ENCODE measurements around the gene TRIM7. TPM values are rescaled to one million over a fixed set of nuclear protein-coding genes. Genes with fewer than 3 reads are reported as not detected.

Gene TRIM7
- total RNA-seq, 1 donor from 2014 or later = 0.93 TPM

- no peak overlapping the region for H3K27ac Mint-ChIP-seq (ENCODE audit: unreplicated experiment)
- no peak for DNase-seq
- H3K36me3 Mint-ChIP-seq (ENCODE audit: unreplicated experiment) = peaks cover 4% of the 10 kb centered on the region
- peaks cover 30% of the 10 kb centered on the region for H3K27me3 Mint-ChIP-seq (ENCODE audit: unreplicated experiment)
- no peak overlapping the region for H3K4me3 Mint-ChIP-seq (ENCODE audit: unreplicated experiment)
- TF ChIP-seq, protein P1, sequence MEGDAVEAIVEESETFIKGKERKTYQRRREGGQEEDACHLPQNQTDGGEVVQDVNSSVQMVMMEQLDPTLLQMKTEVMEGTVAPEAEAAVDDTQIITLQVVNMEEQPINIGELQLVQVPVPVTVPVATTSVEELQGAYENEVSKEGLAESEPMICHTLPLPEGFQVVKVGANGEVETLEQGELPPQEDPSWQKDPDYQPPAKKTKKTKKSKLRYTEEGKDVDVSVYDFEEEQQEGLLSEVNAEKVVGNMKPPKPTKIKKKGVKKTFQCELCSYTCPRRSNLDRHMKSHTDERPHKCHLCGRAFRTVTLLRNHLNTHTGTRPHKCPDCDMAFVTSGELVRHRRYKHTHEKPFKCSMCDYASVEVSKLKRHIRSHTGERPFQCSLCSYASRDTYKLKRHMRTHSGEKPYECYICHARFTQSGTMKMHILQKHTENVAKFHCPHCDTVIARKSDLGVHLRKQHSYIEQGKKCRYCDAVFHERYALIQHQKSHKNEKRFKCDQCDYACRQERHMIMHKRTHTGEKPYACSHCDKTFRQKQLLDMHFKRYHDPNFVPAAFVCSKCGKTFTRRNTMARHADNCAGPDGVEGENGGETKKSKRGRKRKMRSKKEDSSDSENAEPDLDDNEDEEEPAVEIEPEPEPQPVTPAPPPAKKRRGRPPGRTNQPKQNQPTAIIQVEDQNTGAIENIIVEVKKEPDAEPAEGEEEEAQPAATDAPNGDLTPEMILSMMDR (IDR thresholded peaks at IDR 0.05; ENCODE audit: partially characterized antibody, unreplicated experiment) = no peak
- peaks cover 3% of the 10 kb centered on the region for H3K4me1 Mint-ChIP-seq (ENCODE audit: low read depth, unreplicated experiment)
- H3K9me3 Mint-ChIP-seq (ENCODE audit: unreplicated experiment) = peaks cover 26% of the 10 kb centered on the region
Observed at GRCh38 chr5:181193656-181194055, 11.3 kb downstream of the TRIM7 start.

DNA sequence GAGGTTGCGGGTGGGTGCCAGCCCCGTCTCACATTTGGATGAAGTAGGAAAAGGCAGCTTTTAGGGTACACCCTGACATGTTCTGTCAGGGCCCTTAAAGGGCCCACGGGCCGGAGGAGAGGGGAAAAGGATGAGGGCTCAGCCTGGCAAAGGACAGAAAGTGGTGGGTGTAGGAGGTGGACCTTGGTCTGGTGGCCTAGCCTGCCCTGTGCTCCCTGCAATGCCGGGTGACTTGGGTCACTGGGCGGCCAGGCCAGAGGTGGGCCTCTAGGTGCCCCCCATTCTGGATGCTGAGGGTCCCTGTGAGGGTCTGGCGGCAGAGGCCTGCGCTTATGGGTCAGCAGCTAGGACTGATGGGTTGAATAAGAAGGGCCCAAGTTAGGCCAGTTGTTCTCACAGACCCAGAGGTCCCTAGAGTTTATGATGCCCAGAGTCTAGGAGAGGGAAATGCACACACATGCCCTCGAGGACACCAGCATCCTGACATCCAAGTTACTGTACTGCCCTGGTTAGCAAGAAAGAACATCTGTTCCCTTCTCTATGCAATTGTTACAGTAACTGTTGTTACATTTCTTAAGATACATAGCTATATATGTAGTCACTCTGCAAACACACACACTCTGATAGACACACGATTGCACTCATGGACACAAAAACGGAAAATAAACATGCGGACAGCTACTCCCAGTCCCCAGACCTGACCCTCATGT is 12.5 kb downstream of the TRIM7 start:
- Mint-ChIP-seq H3K4me1 (ENCODE audit: low read depth, unreplicated experiment) (peaks cover 6% of the 10 kb centered on the region), H3K27ac (ENCODE audit: unreplicated experiment) (peak overlapping the region; percentile 76), H3K27me3 (ENCODE audit: unreplicated experiment) (peaks cover 39% of the 10 kb centered on the region), H3K4me3 (ENCODE audit: unreplicated experiment) (peak overlapping the region; percentile 89), H3K36me3 (ENCODE audit: unreplicated experiment) (peaks cover 8% of the 10 kb centered on the region), H3K9me3 (ENCODE audit: unreplicated experiment) (peaks cover 38% of the 10 kb centered on the region)
- TF ChIP-seq, protein P1 (IDR thresholded peaks at IDR 0.05; ENCODE audit: partially characterized antibody, unreplicated experiment) = no peak
- DNase-seq = no peak

DNA sequence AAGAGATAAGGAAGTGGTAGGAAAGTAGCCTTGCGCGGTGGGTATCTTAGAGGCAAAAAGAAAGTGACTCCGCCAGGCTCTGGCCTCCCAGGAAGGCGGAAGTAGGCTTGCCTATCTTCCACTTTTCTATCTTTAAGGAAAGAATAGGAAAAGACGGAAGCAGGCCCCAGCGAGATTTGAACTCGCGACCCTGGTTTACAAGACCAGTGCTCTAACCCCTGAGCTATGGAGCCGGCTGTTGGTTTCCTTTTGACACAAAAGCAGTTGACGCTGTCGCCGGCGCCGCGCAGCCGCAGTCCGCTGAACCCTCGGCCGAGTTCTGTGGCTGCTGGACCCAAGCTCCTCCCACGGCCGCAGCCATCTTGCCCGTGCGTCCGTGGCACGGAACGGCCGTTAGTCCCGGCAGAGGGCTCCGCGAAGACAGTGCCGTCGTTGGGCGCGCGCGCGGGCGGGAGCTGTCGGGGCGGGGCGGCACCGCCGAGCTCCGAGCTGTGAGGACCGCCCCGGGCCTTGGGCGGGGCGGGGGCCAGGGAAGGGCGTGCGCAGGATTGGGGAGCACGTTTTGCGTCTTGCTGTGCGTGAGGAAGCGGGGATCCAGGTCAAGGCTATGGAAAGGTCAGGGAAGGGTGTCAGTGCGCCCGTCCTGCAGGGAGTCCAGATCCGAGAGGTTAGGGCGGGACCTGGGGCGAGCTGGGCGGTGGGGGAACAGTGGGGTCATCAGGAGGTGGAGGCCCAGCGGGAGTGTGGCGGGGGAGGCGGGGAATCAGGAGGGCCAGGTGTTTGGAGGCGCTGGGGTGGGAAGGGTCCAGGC is 13.3 kb downstream of the TRIM7 start:
- H3K9me3 Mint-ChIP-seq (ENCODE audit: unreplicated experiment) = peaks cover 44% of the 10 kb centered on the region
- peaks cover 6% of the 10 kb centered on the region for H3K4me1 Mint-ChIP-seq (ENCODE audit: low read depth, unreplicated experiment)
- peak; percentile 93 for DNase-seq
- peak overlapping the region; percentile 76 for H3K27ac Mint-ChIP-seq (ENCODE audit: unreplicated experiment)
- peaks cover 45% of the 10 kb centered on the region for H3K27me3 Mint-ChIP-seq (ENCODE audit: unreplicated experiment)
- TF ChIP-seq, protein P1 (IDR thresholded peaks at IDR 0.05; ENCODE audit: partially characterized antibody, unreplicated experiment) = no peak
- H3K36me3 Mint-ChIP-seq (ENCODE audit: unreplicated experiment) = peaks cover 8% of the 10 kb centered on the region
- peak overlapping the region; percentile 96 for H3K4me3 Mint-ChIP-seq (ENCODE audit: unreplicated experiment)

DNA sequence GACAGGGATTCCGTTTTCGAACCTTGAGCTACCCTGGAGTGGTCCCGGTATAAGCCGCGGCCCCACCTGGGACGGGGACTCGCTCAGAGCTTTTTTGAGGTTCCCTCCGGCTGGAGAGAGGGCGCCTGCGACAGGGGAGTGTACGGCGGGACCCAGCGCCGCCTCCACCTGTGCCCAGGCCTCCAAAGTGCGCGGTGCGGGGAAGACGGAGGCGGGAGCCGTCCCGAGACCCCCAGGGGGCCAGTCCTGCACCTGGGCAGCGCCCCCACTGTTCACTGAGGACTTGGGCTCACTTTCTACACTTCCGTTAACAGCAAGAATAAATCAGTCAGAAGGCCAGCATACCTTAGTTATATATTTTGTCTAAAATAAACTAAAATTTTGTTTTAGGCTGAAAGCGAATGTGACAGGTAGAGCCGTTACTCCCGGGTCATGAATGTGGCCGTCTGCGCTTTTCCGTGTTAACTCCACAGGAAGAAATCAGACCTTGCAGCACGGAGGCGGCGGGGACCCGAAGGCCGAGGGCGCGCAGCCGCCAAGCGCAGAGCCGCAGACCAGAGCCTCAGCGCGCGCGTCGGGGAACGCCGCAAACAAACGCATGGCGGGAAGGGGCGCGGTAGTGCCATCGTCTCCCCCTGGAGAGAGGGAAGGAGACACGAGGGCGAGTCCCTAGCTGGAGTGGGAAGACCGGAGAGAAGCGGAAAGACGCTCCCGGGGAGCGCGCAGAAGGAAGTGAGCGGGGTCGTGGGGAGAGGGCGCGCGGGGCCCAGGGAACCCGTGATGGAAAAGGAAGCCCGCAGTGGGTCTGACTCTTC is 14.1 kb downstream of the TRIM7 start:
- TF ChIP-seq, protein P1 (IDR thresholded peaks at IDR 0.05; ENCODE audit: partially characterized antibody, unreplicated experiment) = no peak
- H3K27me3 Mint-ChIP-seq (ENCODE audit: unreplicated experiment) = peaks cover 45% of the 10 kb centered on the region
- peaks cover 44% of the 10 kb centered on the region for H3K9me3 Mint-ChIP-seq (ENCODE audit: unreplicated experiment)
- DNase-seq = peak; percentile 69
- peaks cover 8% of the 10 kb centered on the region for H3K36me3 Mint-ChIP-seq (ENCODE audit: unreplicated experiment)
- H3K27ac Mint-ChIP-seq (ENCODE audit: unreplicated experiment) = peak overlapping the region; percentile 54
- peaks cover 6% of the 10 kb centered on the region for H3K4me1 Mint-ChIP-seq (ENCODE audit: low read depth, unreplicated experiment)
- peak overlapping the region; percentile 96 for H3K4me3 Mint-ChIP-seq (ENCODE audit: unreplicated experiment)
